HG02884 (cell line): ENCODE results near the gene GJC1.

Experiments
- ATAC-seq: cut with Tn5 transposase; IDR thresholded peaks from one replicate; pipeline ENCODE4 v1.9.1; 2021; ENCODE audit warnings: mild to moderate bottlenecking, moderate library complexity; ENCODE audit not compliant: unreplicated experiment

Gene GJC1

DNA sequence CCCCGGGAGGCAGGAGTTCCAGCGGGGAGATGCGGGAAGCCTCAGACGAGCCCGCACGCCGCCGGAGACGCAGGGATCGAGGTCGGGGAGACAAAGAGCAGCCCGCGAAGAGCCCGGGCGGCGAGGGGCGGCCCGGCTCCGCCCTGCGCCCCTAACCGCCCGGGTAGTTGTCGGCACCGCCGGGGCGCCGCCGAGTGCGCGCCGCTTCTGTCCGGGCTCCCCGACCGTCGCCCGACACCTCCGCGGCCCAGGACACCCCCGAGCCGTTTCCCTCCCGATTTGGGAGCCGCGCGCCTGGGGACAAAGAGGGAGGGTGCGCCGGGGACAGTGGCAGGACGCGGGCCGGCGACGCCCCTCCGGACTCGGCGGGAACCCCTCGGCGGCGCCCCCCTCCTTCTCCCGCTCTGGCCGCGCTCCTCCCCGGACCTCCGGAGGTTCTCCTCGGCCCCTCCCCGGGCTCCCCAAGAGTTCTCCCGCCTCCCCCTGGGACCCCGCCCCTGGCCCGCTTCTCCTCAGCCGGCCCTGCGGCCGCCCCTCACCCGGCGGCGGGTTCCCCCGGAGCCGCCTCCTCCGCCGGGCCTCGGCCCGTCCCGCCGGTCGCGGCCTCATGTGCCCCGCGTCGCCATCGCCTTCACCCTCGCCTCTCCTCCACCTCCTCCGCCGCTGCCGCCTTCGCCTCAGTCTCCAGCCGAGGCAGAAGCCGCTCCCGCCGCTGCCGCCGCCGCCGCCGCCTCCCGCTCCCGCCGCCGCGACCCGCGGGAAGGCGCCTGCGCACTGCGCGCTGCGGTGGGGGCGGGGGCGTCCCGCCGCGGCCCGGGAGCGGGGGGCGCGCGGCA is at the start of gene GJC1:
GJC1 (minus strand) TSS at position 765 of the 836 bp plus-strand sequence. CDS start 24,470 bp downstream, outside the sequence.
- no peak for ATAC-seq

DNA sequence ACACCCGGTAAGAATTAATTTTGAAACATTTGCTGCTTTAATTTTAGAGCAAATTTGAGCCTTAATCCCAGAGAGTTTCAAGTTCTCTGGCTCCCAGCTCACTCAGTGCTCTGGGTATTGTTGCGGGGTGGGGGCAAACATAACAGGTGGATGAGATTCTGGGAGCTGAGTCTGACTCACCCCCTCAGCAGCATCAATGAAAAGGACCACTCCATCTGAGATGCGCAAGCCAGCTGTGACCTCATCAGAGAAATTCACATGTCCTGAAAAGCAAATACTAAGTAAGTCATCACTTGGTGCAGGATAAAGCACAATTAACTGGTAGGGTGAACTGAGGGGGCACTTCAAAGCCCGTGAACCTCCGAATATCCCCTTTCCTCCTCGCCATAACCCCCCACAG is 49.3 kb upstream of the GJC1 start:
- no peak for ATAC-seq

DNA sequence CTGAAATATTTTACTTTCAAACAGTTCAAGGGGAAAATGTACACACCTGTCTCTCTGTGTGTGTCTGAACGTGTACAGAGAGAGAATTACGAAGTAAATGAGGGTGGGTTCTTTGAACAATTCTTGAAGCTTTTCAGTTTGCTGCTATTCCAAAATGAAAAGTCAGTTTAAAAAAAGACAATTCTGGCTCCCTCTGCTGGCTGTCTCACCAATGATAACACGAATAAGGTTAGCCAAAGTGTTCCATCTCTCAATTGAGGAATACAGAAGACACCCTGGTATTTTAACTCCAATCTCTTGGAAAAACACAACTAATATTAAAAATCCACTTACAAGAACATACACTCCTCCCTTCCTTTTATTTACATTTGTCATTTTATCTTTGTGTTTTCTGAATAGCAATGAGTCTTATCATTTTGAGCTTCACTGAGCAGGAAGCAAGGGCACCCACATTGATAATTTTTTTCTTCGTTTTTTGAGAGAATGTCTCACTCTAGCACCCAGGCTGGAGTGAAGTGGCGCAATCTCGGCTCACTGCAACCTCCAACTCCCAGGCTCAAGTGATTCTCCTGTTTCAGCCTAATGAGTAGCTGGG is 48.6 kb upstream of the GJC1 start:
- no peak for ATAC-seq

DNA sequence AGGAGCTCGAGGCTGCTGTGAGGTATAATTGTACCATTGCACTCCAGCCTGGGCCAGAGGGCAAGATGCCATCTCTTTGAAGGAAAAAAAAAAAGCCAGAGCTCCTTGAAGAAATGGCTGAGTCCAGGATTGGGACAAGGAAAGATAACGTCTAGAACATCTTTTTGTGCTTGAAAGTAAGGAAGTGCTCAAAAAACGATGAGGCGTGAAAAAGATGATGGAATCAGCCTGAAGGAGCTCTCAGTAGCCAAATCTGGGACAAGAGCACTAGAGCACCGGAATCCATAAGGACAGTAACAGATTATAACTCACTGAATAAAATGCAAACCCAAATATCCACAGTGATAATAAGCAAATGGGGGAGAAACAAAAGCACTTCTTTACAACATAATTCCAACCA is 47.0 kb upstream of the GJC1 start:
- ATAC-seq: no peak

DNA sequence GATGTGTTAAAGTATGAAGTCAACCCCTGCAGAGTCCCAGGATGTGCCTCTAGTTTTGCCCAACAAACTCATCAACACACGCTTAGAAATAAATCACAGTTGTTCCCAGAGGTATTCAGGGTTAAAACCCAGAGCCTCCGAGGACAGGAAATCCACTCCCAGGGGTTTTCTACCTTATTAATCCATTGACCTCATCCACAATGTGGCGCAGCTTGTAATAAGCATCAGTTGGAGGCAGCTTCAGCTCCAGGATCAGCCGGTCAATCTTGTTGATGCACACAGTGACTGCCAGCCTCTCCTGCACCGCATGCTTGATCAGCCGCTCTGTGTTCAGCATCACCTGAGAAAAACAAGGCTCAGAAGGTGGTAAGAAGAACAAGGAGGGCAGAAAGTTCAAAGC is 45.7 kb upstream of the GJC1 start:
- no peak for ATAC-seq

DNA sequence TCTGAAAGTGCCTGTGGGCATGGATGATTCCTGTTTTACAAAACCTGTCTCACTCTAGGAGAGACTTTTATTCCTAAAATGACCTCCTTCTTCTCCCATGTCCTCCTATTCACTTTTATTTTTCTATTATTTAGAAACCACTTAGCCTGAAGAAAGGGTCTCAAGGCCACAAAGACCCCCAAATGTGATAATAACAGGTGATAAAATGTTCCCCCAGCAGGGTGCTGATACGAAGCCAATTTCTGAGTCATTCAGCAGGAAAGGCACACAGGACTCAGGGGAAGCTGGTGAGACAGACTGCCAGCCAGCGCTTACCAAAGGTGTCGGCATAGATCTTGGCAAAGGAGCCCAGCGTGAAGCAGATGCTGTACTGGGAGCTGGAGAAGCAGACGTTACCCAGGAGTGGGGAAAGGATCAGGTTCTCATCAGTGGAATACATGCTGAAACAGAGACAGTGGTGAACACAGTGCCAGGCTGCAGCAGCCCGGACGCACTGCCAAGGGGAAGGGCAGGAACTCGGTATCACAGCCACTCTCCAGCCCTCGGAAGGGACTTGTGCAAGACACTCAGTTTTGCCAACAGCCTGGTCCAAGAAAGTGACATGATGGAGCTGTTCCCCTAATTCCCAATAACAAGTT is 42.2 kb upstream of the GJC1 start:
- no peak for ATAC-seq

DNA sequence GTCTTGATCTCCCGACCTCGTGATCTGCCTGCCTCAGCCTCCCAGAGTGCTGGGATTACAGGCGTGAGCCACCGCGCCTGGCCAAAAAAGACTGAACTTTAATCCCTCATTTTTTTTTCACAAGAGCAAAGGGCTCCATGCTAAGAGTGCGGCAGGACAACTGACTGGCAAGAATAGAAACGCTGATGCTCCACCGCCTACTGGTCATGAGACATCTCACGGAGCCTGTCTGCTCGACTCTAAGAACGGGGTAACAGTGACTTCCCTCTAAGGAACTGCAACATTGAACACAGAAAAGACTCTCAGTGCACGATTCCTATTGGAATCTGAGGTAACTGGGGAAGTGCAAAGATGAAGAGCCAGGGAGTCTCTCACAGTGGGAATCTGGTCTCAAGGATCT is 41.5 kb upstream of the GJC1 start:
- ATAC-seq: no peak

DNA sequence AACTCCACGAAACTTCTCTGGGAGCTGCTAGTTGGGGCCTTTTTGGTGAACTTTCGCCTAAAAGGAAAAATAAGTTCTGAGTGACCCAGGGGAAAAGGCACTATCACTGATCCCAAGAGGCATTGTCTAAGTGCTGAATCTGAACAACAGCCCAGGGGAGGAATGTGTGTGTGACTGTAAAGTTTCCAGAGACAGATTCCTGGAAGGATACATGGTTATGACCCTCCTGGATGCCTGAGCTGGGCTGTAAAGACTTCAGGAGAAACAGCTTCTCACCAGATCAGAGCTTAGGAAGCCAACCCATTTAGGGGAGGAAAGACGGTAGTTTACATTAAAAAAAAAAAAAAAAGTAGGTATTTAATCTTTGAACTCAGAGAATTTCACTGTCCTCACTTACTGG is 37.8 kb upstream of the GJC1 start:
- ATAC-seq: no peak

DNA sequence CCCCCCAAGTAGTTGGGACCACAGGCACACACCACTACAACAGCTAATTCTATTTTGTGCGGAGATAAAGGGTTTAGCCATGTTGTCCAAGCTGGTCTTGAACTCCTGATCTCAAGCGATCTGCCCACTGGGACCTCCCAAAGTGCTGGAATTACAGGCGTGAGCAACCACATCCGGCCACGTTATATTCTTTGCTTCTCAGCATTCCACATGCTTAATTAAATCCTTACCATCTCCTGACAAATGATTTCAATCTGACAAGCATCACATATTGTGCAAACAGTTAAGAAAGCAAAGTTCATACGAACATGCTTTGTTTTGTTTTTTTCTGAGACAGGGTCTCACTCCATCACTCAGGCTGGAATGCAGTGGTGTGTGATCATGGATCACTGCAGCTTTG is 35.8 kb upstream of the GJC1 start:
- no peak for ATAC-seq

DNA sequence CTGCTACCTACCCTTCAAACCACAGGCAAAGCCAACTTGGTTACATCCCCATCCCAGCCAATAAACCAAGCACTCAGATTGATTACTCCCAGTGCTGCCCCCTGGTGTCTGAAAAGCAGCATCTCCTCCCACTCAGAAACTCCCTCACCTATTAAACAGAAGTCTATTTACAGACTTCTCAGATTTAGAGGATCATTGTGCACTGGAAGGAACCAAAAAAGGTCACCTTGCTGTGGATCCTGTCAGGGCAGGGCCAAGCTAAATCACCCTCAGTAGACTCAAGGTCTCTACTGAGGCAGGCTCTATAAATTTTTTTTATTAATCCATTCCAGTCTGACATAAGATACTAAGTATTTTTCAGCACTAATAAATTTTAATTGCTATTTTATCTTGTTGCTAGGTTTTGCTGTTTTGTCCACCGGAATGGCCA is 35.2 kb upstream of the GJC1 start:
- ATAC-seq: no peak

DNA sequence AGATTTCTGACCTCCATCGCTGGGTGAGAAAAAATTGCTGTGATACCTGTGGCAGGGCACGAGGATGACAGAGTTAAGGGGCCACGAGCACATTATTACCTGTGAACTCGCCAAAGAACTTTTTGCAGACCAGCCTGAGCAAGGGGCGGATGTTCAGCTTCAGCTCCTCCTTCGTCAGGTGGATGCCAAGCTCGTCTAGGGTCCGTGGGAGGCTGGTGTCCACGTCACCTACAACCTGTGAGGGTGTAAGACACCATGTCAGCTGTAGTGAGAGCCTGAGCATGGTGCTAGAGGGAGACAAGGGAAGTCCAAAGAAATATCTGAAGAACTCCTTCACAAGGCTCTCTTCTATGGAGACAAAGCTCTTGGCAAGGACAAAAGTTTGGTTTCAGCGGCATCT is 34.7 kb upstream of the GJC1 start:
- ATAC-seq: no peak

DNA sequence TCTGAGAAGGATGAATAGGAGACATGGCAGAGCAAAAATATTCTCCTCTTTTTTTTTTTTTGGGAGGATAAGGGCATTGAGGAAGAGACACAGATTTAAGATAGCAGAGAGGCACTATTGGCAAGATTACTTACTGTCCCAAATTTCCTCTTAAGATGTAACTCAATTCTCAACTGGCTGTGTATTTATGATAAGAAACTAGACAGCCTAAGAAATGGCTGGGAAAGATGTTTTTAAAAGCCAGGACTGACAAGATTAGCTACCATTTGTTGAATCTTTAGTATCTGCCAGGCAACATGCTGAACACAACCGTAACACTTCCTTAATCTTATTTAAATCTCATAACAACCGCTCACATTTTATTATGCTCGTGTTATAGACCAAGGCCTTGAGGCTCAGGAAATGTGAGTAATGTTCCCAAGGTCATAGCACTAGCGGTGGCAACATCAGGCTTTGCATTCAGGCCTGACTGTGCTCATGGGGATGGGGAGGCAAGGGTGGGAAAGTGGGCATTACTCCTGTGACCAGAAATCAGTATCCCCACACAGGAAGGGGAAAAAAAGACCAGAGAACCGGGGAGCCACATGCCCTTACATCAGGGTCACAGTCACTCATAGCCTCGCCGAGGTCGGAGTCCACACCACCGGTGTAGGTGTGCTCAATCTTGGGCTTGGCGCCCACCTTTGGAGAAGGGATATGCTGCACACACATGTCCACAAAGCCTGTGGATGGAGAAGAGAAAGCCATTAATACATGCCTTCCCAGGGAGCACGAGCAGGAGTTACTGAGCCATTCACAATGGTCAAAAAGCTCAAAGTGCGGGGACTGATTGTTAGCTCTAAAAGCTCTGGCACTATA is 33.2 kb upstream of the GJC1 start:
- no peak for ATAC-seq

DNA sequence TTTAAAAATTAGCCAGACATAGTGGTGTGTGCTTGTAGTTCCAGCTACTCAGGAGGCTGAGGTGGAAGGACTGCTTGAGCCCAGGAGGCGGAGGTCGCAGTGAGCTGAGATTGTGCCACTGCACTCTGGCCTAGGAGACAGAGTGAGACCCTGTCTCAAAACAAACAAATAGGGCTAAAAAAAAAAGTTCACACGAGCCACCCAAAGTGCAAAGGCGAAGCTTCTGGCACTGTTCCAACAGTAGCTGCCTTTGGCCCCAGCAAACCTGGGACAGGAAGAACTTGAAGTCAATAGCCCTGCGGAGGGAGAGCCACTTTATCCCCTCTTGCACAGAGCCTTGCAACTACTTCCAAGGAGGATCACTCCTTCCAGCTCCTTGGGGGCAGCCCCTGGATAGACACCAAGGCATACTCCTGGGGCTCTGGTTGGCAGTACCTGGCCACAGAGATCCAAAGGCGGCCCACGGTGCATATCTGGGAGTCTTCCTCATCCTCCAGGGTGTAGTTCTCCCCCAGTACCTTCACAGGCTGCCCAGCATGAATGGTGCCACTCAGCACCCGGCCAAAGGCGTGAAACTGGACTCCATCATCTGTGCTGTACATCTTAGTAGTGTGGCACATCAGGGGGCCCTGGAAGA is 32.3 kb upstream of the GJC1 start:
- no peak for ATAC-seq

DNA sequence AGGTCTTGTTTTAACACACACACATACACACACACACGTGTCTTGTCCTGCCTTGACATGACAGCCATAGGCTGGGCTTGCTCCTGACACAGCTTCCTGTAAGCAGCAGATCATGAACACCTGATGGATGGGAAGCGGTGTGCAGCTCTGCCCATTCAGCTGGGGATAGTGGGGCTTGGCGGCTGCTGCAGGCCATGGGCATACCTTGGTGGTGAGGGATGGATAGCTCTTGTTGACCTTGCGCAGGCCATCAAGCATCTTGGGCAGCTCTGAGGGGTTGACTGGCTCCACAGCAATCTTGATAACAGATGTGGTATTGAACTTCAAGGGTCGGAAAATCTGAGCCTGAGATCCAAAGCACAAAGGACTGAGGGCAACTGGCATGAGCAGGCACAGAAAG is 29.6 kb upstream of the GJC1 start:
- no peak for ATAC-seq

DNA sequence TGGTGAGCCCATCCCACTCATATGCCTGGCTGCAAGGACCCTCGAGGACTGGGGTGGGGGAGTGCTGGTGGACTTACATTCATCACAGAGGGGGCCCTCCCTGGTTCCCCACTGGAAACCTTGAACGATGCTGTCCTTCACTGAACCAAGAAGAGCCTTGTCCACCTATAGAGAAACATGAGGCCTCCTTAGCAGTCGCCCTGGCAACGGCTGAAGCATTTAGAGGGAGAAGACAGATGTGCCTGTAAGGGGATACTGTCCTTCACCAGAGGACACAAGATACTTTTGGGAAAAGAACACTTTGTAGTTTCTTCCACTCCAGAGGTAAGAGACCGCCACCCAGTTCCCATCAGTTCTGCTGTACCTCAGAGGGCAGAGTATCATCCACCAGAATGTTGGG is 24.1 kb upstream of the GJC1 start:
- ATAC-seq: no peak

DNA sequence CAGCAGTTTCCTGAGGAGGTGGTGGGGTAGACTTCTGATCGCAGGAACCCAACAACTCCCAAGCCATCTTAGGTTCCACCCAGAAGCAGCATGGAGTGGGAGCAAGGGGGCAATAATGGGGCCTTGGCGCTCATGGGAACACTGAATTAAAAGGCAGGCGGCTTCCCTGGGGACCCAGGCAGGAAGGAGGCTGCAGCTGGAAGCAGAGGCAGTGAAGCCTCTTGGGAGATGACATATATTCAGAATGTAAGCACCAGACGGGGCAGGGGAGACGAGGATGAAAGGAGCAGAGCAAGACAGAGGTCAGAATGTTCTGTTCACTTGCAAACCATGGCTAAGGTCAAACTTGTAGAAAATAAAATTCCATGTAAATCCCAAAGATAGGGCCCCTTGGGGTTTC is 20.5 kb upstream of the GJC1 start:
- ATAC-seq: no peak

DNA sequence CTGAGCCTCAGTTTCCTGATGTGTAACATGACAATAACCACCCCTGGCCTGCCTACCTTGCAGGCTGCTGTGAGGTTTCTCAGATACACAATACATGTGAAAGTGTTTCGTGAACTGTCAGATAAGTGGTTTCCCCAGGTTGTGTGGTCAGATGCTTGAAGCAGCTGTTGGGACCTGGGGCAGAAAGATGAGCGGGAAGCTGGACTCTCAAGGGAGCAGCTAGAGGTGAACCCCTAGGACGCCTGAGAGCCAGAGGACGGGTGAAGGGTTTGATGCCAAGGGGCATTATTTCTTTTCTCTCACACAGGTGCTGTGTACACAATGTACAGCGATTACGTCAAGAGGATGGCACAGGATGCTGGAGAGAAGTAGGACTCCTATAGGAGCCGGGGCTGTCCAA is 19.9 kb upstream of the GJC1 start:
- no peak for ATAC-seq

DNA sequence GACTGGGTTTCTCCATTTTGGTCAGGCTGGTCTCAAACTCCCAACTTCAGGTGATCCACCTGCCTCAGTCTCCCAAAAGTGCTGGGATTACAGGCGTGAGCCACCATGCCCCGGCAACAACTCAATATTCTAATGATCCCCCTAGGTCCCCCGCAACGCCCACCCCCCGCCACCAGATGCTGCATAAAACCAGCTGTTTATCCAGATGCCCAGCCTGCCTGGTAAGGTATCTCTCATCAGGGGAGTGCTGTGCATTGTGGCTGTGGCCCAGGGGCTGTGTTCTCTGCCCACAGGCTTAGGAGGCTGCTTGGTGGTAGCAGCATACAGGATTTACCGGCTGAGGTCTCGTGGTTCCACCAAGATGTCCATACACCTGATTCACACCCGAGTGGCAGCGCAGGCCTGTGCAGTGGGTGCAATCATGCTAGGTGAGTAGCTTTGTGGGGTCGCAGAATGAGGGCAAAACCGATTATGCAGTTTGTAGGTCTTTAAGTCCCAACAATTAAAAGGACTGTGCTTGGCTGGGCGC is 18.9 kb upstream of the GJC1 start:
- ATAC-seq: no peak

DNA sequence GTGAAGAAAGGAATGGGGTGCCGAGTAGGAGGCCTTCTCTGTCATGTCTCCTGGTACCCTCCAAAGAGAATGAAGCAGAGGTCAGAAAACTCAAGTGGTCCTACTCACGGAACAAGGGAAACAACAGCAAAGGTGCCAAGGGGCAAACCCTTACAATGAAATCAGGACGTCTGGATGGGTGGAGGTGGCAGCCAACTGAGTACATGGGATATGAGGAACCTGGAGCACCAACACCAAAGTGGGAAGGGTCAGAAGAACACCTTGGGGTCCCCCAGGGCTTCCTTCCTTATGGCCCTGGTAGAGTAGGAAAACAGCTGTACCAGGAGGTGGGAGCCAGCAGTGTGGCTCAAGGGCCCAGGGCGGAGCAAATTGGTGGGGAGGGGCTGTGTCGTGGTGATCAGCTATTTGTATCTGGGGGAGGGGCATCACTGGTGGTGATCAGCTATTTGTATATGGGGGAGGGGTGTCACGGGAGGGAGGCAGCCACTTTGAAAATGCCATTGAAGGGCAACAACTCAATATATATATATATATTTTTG is 18.2 kb upstream of the GJC1 start:
- ATAC-seq: no peak

DNA sequence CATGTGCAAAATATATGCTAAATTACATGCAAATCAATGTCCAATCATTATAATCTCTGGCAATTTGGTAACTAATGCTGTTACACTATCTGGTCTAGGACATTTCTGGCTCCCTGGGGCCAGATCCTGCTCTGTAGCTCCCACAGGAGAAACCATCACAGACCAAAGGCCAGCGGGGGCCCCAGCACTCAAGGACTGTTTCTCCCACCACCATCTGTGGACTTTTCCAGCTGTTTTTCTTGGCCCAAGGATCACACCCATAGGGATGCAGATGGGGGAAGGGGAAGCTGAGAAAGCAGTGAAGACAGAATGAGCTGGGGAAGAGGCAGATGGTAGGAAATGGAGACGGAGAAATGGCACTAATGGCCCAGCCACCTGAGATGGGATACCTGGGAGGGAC is 17.5 kb upstream of the GJC1 start, which contains the start of gene HIGD1B:
HIGD1B (plus strand) TSS at position 298 of the 400 bp plus-strand sequence. CDS start 270 bp downstream, outside the sequence.
- no peak for ATAC-seq
